ENCODE measurements around the gene CCDC187. TPM values are rescaled to one million over a fixed set of nuclear protein-coding genes. Genes with fewer than 3 reads are reported as not detected.

Gene CCDC187
- polyA plus RNA-seq, 3 donors: not detected

- DNase-seq: no peak
- no peaks in the 10 kb centered on the region for H3K79me2 ChIP-seq (ENCODE audit: insufficient read depth, low read length)
- no peaks in the 10 kb centered on the region for H4K20me1 ChIP-seq (ENCODE audit: insufficient read depth, low read length)
- H3K4me3 ChIP-seq (replicated peaks in 1 of 3; ENCODE audit: low read depth in 2 of 3, low read length in 3 of 3): no peak overlapping the region
- Mint-ChIP-seq H3K9me3 (no peaks in the 10 kb centered on the region), H3K36me3 (no peaks in the 10 kb centered on the region), H3K27ac (no peak overlapping the region), H3K27me3 (ENCODE audit: low read depth in 3 of 3) (peaks cover 0 to 1% (median 0%) of the 10 kb centered on the region in 3 donors), H3K4me1 (peaks cover 2% of the 10 kb centered on the region), H3K4me3 (no peak overlapping the region)
- H3K9ac ChIP-seq (ENCODE audit: insufficient read depth, low read length, poor library complexity, severe bottlenecking): no peak overlapping the region
- 91% methylated on average over 40 of the region's 43 CpGs for WGBS (ENCODE audit: insufficient coverage)
- no peaks in the 10 kb centered on the region for H3K27me3 ChIP-seq (ENCODE audit: control insufficient read depth in 2 of 2, insufficient read depth in 2 of 2, low read length in 2 of 2)
- H3K9me3 ChIP-seq (replicated peaks in 1 of 2; ENCODE audit: control insufficient read depth in 1 of 2, insufficient read depth in 1 of 2, low read length in 2 of 2): no peaks in the 10 kb centered on the region
- no peak overlapping the region for H3K4me2 ChIP-seq (replicated peaks; ENCODE audit: extremely low read depth, low read length, poor library complexity, severe bottlenecking)
- H3K27ac ChIP-seq (ENCODE audit: low read depth in 1 of 2, low read length in 2 of 2): no peak overlapping the region
- TF ChIP-seq, protein P1, sequence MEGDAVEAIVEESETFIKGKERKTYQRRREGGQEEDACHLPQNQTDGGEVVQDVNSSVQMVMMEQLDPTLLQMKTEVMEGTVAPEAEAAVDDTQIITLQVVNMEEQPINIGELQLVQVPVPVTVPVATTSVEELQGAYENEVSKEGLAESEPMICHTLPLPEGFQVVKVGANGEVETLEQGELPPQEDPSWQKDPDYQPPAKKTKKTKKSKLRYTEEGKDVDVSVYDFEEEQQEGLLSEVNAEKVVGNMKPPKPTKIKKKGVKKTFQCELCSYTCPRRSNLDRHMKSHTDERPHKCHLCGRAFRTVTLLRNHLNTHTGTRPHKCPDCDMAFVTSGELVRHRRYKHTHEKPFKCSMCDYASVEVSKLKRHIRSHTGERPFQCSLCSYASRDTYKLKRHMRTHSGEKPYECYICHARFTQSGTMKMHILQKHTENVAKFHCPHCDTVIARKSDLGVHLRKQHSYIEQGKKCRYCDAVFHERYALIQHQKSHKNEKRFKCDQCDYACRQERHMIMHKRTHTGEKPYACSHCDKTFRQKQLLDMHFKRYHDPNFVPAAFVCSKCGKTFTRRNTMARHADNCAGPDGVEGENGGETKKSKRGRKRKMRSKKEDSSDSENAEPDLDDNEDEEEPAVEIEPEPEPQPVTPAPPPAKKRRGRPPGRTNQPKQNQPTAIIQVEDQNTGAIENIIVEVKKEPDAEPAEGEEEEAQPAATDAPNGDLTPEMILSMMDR (IDR thresholded peaks at IDR 0.05): no peak
- intact Hi-C loops (cut with micrococcal nuclease): no loop called here
- peaks cover 10 to 12% of the 10 kb centered on the region in 2 donors for H3K4me1 ChIP-seq (ENCODE audit: control insufficient read depth in 1 of 2, insufficient read depth in 2 of 2, low read length in 2 of 2)
- H2AFZ ChIP-seq (ENCODE audit: insufficient read depth, low read depth, low read length, poor library complexity, severe bottlenecking): no peak overlapping the region
- no peaks in the 10 kb centered on the region for H3K36me3 ChIP-seq (replicated peaks in 1 of 2; ENCODE audit: control insufficient read depth in 1 of 2, insufficient read depth in 2 of 2, low read length in 2 of 2)
Measured at GRCh38 chr9:136345281-136346156, 41.6 kb upstream of the CCDC187 start.

DNA sequence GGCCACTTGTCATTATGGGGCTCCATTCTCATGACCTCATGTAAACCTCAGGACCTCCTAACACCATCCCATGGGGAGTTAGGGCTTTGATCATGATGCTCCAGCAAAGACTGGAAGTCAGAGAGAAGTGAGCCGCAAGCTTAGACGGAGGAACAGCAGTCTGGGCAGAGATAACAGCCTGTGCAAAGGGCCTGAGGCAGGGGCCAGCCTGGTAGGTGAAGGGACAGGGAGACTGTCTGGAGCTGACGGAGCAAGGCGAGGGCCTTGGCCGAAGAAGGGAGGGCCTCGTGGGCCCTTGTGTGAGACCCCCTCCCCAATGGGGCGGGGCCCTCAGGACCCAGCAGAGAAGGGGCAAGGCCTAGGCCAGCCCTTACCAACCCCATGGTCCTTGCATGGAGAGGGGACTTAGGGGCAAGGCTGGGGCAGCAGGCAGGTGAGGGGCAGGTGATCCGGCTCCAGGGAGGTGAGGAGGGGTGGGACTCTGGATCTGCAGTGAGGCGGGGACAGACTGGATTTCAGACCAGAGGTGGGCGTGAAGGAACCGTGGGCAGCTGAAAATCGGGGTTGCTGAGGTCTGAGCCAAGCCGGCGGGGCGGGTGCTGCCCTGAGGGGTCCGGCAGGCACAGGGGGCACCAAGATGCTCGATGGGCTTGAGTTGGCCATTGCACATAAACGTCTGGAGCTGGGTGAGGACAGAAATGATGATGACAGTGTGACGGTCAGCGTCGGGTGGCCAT is 40.8 kb upstream of the CCDC187 start:
- 88% methylated on average over 19 of the region's 21 CpGs for WGBS (ENCODE audit: insufficient coverage)
- H3K27ac Mint-ChIP-seq: peak overlapping the region in 2 of 7 donors; percentile 63 to 82
- no peaks in the 10 kb centered on the region for H3K36me3 Mint-ChIP-seq
- Histone ChIP-seq H3K9me3 (replicated peaks in 1 of 2; ENCODE audit: control insufficient read depth in 1 of 2, insufficient read depth in 1 of 2, low read length in 2 of 2) (no peaks in the 10 kb centered on the region), H3K79me2 (ENCODE audit: insufficient read depth, low read length) (no peaks in the 10 kb centered on the region), H4K20me1 (ENCODE audit: insufficient read depth, low read length) (no peaks in the 10 kb centered on the region), H3K4me3 (replicated peaks in 1 of 3; ENCODE audit: low read depth in 2 of 3, low read length in 3 of 3) (no peak overlapping the region), H3K4me1 (ENCODE audit: control insufficient read depth in 1 of 2, insufficient read depth in 2 of 2, low read length in 2 of 2) (peaks cover 10 to 12% of the 10 kb centered on the region in 2 donors), H2AFZ (ENCODE audit: insufficient read depth, low read depth, low read length, poor library complexity, severe bottlenecking) (no peak overlapping the region), H3K9ac (ENCODE audit: insufficient read depth, low read length, poor library complexity, severe bottlenecking) (no peak overlapping the region), H3K36me3 (replicated peaks in 1 of 2; ENCODE audit: control insufficient read depth in 1 of 2, insufficient read depth in 2 of 2, low read length in 2 of 2) (no peaks in the 10 kb centered on the region), H3K27ac (ENCODE audit: low read depth in 1 of 2, low read length in 2 of 2) (no peak overlapping the region), H3K4me2 (replicated peaks; ENCODE audit: extremely low read depth, low read length, poor library complexity, severe bottlenecking) (no peak overlapping the region), H3K27me3 (ENCODE audit: control insufficient read depth in 2 of 2, insufficient read depth in 2 of 2, low read length in 2 of 2) (no peaks in the 10 kb centered on the region)
- peaks cover 2% of the 10 kb centered on the region for H3K4me1 Mint-ChIP-seq
- DNase-seq: no peak
- intact Hi-C loops (cut with micrococcal nuclease): no loop called here
- H3K9me3 Mint-ChIP-seq: no peaks in the 10 kb centered on the region
- no peaks in the 10 kb centered on the region for H3K27me3 Mint-ChIP-seq (ENCODE audit: low read depth in 3 of 3)
- no peak overlapping the region for H3K4me3 Mint-ChIP-seq
- TF ChIP-seq, protein P1 (IDR thresholded peaks at IDR 0.05): no peak
